IMR-90 (cell line): ENCODE results near the gene MAS1L.

Experiments
- BHLHE40 ChIP-seq: fragments of 150-350 bp; IDR thresholded peaks from 2 replicates; pipeline ENCODE4 v1.6.1; 2016; ENCODE audit warnings: mild to moderate bottlenecking, low read depth, low read length
- CEBPB ChIP-seq: IDR thresholded peaks from 2 replicates; pipeline ENCODE4 v1.6.1; 2012; ENCODE audit warnings: low read depth, low read length, improper control_type of control experiment
- CTCF ChIP-seq: conservative IDR thresholded peaks from 2 replicates; pipeline ENCODE4 v1.5.1; 2012; ENCODE audit warnings: mild to moderate bottlenecking, low read depth, low read length, improper control_type of control experiment
- MAFK ChIP-seq: IDR thresholded peaks from 2 replicates; pipeline ENCODE4 v1.6.1; 2012; ENCODE audit warnings: low read depth, low read length, improper control_type of control experiment
- MXI1 ChIP-seq: IDR thresholded peaks from 2 replicates; pipeline ENCODE4 v1.6.1; 2012; ENCODE audit warnings: low read depth, mild to moderate bottlenecking, low read length, moderate library complexity, borderline replicate concordance
- POLR2A ChIP-seq: IDR thresholded peaks from 2 replicates; pipeline ENCODE4 v1.6.1; 2012; ENCODE audit warnings: mild to moderate bottlenecking, low read depth, low read length
- RAD21 ChIP-seq: IDR thresholded peaks from 2 replicates; pipeline ENCODE4 v1.6.1; 2012; ENCODE audit warnings: low read length, improper control_type of control experiment
- RCOR1 ChIP-seq: IDR thresholded peaks from 2 replicates; pipeline ENCODE4 v1.6.1; 2012; ENCODE audit warnings: mild to moderate bottlenecking, low read length, improper control_type of control experiment; ENCODE audit not compliant: insufficient replicate concordance
- RFX5 ChIP-seq: IDR thresholded peaks from 2 replicates; pipeline ENCODE4 v1.8.0; 2012; ENCODE audit warnings: low read depth, mild to moderate bottlenecking, low read length, moderate library complexity
- SMC3 ChIP-seq: fragments of 150-350 bp; IDR thresholded peaks from 2 replicates; pipeline ENCODE4 v1.6.1; 2016; ENCODE audit warnings: low read depth, mild to moderate bottlenecking, antibody characterized with exemption, low read length, moderate library complexity
- USF2 ChIP-seq: fragments of 150-350 bp; IDR thresholded peaks from 2 replicates; pipeline ENCODE4 v1.6.1; 2017; ENCODE audit warnings: mild to moderate bottlenecking, antibody characterized with exemption, low read length, low read depth
- TF ChIP-seq, protein P1 (sequence below): fragments of 150-350 bp; IDR thresholded peaks from 2 replicates; pipeline ENCODE4 v1.6.1; 2016; ENCODE audit warnings: low read depth, mild to moderate bottlenecking, low read length, moderate library complexity, borderline replicate concordance

- no peak for TF ChIP-seq CTCF
- TF ChIP-seq SMC3: no peak
- TF ChIP-seq POLR2A: no peak
- no peak for TF ChIP-seq USF2
- TF ChIP-seq, protein P1, sequence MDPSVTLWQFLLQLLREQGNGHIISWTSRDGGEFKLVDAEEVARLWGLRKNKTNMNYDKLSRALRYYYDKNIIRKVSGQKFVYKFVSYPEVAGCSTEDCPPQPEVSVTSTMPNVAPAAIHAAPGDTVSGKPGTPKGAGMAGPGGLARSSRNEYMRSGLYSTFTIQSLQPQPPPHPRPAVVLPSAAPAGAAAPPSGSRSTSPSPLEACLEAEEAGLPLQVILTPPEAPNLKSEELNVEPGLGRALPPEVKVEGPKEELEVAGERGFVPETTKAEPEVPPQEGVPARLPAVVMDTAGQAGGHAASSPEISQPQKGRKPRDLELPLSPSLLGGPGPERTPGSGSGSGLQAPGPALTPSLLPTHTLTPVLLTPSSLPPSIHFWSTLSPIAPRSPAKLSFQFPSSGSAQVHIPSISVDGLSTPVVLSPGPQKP: no peak
- TF ChIP-seq BHLHE40: no peak
- TF ChIP-seq MAFK: no peak
- no peak for TF ChIP-seq CEBPB
- no peak for TF ChIP-seq RAD21
- no peak for TF ChIP-seq RFX5
- TF ChIP-seq RCOR1: no peak
- TF ChIP-seq MXI1: no peak
These were observed 30.1 kb upstream of the MAS1L start for GRCh38 chr6:29517728-29518440.
